K562 (cell line): Measurements from ENCODE around the gene PRF1. TPM values are rescaled to one million over a fixed set of nuclear protein-coding genes. Genes with fewer than 3 reads are reported as not detected.
A peak's percentile ranks its signal among the peaks of the same experiment; 100 is the strongest.

Experiments used
- CREB1 ChIP-seq, 2 experiments: sonication (generic) in 1 of 2; formaldehyde crosslinking in 1 of 2; IDR thresholded peaks; 2 replicates each; pipeline versions ENCODE4 v1.6.1 to v1.8.0; 2012 to 2022; ENCODE audit warnings: inconsistent platforms in 1 of 2, mild to moderate bottlenecking in 1 of 2, missing genetic modification reagents in 1 of 2, moderate library complexity in 1 of 2
- GABPA ChIP-seq: fragments of 200-800 bp; sonication (Bioruptor generic); conservative IDR thresholded peaks from 2 replicates; pipeline ENCODE4 v1.6.1; 2016; ENCODE audit warnings: low read depth, missing genetic modification characterization, missing compliant biosample characterization
- HNRNPL ChIP-seq: fragments of 200-400 bp; formaldehyde crosslinking; IDR thresholded peaks from 2 replicates; pipeline ENCODE4 v1.6.1; 2017; ENCODE audit warnings: low read depth, mild to moderate bottlenecking, low read length
- NFIX ChIP-seq: fragments of 250-450 bp; sonication (Bioruptor Pico); IDR thresholded peaks from 2 replicates; pipeline ENCODE4 v1.4.0; 2020; ENCODE audit warnings: low read depth, mild to moderate bottlenecking, moderate library complexity
- TBL1XR1 ChIP-seq, 2 experiments: IDR thresholded peaks; 2 replicates each; pipeline ENCODE4 v1.6.1; 2012; ENCODE audit warnings: improper control_type of control experiment in 2 of 2, low read length in 2 of 2, mild to moderate bottlenecking in 1 of 2
- TEAD4 ChIP-seq, 2 experiments: sonication (generic) in 1 of 2; formaldehyde crosslinking in 1 of 2; IDR thresholded peaks; 2 replicates each; pipeline versions ENCODE4 v1.6.1 to v1.8.0; 2012 to 2022; ENCODE audit warnings: borderline replicate concordance in 1 of 2, inconsistent platforms in 1 of 2, low read length in 1 of 2, mild to moderate bottlenecking in 1 of 2, missing genetic modification reagents in 1 of 2
- ZFP36 ChIP-seq: fragments of 150-350 bp; IDR thresholded peaks from 2 replicates; pipeline ENCODE4 v1.6.1; 2018; ENCODE audit warnings: low read length, low read depth; ENCODE audit not compliant: partially characterized antibody
- ZNF224 ChIP-seq: sonication (generic); formaldehyde crosslinking; IDR thresholded peaks from 2 replicates; pipeline ENCODE4 v1.8.0; 2022; ENCODE audit warnings: mild to moderate bottlenecking, missing genetic modification reagents
- ZNF507 ChIP-seq: conservative IDR thresholded peaks from 2 replicates; pipeline ENCODE4 v1.6.1; 2017; ENCODE audit warnings: missing genetic modification characterization, missing compliant biosample characterization
- polyA plus RNA-seq, 8 experiments: library from polyadenylated mRNA; depleted of rRNA in 4 of 8; stranded (reverse) in 5 of 8; unstranded in 3 of 8; fragments of >200 nt; fragmentation: Nextera tagmentation in 2 of 8; fragmentation: Illumina TruSeq in 1 of 8; extraction: Ambion mirVana in 2 of 8; extraction: Trizol in 1 of 8; gene quantifications; 2 replicates each; pipeline versions ENCODE4 v1.2.1 to v1.2.3, GENCODE V29; 2011 to 2014; ENCODE audit warnings: inconsistent platforms in 1 of 8, missing spikeins in 1 of 8
- total RNA-seq, 7 experiments: library from RNA; depleted of rRNA in 6 of 7; stranded (reverse); fragments of >200 nt in 6 of 7; fragmentation: Illumina TruSeq in 2 of 7; extraction: Trizol in 2 of 7; gene quantifications; 2 replicates each; pipeline versions ENCODE4 v1.2.1 to v1.2.3, GENCODE V29; 2011 to 2021; ENCODE audit warnings: low replicate concordance in 1 of 7
- TF ChIP-seq, protein P1 (sequence below), 2 experiments: fragments of 450-650 bp; IDR thresholded peaks; 2 replicates each; pipeline ENCODE4 v1.6.1; 2016; ENCODE audit warnings: mild to moderate bottlenecking in 2 of 2, borderline replicate concordance in 1 of 2, low read depth in 1 of 2, moderate library complexity in 1 of 2
- TF ChIP-seq, protein P2 (sequence below): sonication (generic); formaldehyde crosslinking; IDR thresholded peaks from 2 replicates; pipeline ENCODE4 v1.8.1; 2023; ENCODE audit warnings: mild to moderate bottlenecking, missing genetic modification reagents, moderate library complexity
- TF ChIP-seq, protein P3 (sequence below): fragments of 250-450 bp; sonication (Bioruptor Pico); IDR thresholded peaks from 2 replicates; pipeline ENCODE4 v1.8.0; 2022; ENCODE audit warnings: inconsistent platforms, mild to moderate bottlenecking, moderate library complexity, borderline replicate concordance
- TF ChIP-seq, protein P4 (sequence below): fragments of 450-650 bp; formaldehyde crosslinking; IDR thresholded peaks from 2 replicates; pipeline ENCODE4 v1.4.0; 2020; ENCODE audit warnings: mild to moderate bottlenecking

The PRF1 gene
- total and polyA plus RNA-seq, 9 of the 15 experiments (the other 6 are each of a cell fraction or from before 2014, with no cell fraction given) = 3.8 to 8.6 (median 6.3) TPM

DNA sequence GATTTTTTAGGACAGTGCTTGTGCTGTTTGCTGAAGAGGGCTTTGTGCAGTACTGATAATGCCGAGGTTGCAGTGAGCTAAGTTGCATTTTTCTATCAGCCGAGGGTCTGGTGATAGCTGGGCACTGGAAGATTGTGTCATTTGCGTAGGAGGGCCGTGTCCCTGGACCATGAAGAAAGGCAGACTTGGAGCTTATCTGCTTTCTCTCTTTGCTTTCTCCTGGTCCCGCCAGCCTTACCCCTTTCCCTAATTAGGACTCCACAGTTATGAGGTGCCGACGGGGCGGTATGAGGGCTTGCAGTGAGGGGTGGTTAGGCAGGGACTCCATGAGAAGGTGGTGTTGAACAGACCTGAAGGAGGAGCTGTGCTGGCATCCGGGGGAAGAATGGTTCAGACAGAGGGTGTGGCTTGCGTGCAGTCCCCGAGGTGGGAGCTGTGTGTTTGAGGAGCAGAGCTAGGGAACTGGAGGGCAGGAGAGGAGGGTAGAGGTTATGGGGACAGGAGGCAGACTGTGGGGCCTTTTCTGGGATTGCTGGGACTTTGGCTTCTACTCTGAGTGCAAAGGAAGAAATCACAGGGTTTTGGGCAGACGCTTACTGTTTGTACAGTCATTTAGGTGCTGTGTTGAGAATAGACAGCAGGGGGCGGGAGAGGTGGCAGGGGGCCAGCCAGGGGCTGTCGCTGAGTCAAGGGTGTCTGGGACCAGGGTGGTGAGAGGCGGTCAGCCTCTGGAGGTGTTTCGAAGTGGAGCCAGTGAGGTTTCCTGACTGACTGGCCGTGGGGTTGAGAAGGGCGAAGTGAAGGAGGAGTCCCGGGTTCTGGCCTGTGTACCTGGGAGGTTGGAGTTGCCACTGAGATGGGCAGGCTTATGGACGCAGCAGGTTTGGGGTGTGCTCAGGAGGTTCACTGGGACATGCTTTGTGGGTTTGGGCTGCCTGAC, 43.4 kb downstream of the PRF1 start (continued):
- TF ChIP-seq, protein P1, sequence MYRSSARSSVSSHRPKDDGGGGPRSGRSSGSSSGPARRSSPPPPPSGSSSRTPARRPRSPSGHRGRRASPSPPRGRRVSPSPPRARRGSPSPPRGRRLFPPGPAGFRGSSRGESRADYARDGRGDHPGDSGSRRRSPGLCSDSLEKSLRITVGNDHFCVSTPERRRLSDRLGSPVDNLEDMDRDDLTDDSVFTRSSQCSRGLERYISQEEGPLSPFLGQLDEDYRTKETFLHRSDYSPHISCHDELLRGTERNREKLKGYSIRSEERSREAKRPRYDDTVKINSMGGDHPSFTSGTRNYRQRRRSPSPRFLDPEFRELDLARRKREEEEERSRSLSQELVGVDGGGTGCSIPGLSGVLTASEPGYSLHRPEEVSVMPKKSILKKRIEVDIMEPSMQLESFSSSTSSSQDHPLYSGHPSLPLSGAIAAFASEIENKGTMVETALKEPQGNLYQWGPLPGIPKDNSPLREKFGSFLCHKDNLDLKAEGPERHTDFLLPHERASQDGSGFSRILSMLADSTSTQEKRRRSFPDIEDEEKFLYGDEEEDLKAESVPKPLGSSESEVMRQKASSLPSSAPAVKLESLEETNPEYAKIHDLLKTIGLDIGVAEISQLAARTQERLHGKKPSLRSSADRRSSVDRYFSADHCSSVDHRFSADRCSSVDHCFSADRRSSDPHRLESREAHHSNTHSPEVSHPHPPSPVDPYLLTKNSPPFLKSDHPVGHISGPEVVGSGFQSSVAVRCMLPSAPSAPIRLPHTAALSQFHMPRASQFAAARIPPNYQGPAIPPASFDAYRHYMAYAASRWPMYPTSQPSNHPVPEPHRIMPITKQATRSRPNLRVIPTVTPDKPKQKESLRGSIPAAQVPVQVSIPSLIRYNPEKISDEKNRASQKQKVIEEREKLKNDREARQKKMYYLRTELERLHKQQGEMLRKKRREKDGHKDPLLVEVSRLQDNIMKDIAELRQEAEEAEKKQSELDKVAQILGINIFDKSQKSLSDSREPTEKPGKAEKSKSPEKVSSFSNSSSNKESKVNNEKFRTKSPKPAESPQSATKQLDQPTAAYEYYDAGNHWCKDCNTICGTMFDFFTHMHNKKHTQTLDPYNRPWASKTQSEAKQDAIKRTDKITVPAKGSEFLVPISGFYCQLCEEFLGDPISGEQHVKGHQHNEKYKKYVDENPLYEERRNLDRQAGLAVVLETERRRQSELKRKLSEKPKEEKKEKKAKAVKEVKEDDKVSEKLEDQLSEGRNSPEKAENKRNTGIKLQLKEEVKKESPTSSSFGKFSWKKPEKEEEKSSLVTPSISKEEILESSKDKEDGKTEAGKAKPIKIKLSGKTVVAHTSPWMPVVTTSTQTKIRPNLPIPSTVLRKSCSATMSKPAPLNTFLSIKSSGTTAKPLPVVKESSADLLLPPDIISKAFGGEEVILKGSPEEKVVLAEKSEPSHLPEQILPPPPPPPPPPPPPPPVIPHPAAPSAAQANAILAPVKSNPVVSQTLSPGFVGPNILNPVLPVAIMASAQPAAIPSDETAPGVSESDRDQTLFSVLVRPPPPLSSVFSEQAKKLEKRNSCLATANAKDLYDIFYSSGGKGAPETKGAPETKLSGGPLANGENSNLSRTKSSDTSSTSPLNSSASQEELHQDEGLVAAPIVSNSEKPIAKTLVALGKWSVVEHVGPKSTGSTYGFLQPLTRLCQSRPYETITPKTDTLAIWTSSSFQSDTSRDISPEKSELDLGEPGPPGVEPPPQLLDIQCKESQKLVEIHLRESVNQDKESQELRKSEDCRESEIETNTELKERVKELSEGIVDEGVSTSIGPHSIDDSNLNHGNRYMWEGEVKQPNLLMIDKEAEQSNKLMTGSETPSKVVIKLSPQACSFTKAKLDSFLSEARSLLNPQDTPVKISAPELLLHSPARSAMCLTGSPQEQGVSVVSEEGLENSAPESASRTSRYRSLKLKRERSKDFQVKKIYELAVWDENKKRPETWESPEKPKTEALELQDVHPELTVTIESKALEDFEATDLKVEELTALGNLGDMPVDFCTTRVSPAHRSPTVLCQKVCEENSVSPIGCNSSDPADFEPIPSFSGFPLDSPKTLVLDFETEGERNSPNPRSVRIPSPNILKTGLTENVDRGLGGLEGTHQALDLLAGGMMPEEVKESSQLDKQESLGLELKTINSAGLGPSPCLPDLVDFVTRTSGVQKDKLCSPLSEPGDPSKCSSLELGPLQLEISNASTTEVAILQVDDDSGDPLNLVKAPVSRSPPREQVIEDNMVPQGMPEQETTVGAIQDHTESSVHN (IDR thresholded peaks at IDR 0.05; ENCODE audit: borderline replicate concordance in 1 of 2, low read depth in 1 of 2) = no peak
- peak; percentile 94 for TF ChIP-seq TEAD4 (IDR thresholded peaks at IDR 0.05; ENCODE audit: low read length)
- no peak for TF ChIP-seq TEAD4 (CRISPR knock-in tag; IDR thresholded peaks at IDR 0.05; ENCODE audit: borderline replicate concordance)
- TF ChIP-seq ZNF224 (CRISPR knock-in tag) = no peak
- peak; percentile 48; the same call in 1 of the 2 replicates for TF ChIP-seq GABPA (tag)
- no peak for TF ChIP-seq ZNF507 (tag)
- TF ChIP-seq, protein P2, sequence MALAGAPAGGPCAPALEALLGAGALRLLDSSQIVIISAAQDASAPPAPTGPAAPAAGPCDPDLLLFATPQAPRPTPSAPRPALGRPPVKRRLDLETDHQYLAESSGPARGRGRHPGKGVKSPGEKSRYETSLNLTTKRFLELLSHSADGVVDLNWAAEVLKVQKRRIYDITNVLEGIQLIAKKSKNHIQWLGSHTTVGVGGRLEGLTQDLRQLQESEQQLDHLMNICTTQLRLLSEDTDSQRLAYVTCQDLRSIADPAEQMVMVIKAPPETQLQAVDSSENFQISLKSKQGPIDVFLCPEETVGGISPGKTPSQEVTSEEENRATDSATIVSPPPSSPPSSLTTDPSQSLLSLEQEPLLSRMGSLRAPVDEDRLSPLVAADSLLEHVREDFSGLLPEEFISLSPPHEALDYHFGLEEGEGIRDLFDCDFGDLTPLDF (CRISPR knock-in tag) = no peak
- no peak for TF ChIP-seq HNRNPL
- TF ChIP-seq ZFP36 = peak; percentile 10
- peak; percentile 79 to 92; a peak in 3 of 4 replicates for TF ChIP-seq TBL1XR1 (IDR thresholded peaks at IDR 0.05; ENCODE audit: low read length in 2 of 2)
- peak; percentile 80 for TF ChIP-seq CREB1 (IDR thresholded peaks at IDR 0.05)
- 0 out of 2 replicates have a peak, but pooled peaks have one; percentile 49 for TF ChIP-seq CREB1 (CRISPR knock-in tag; IDR thresholded peaks at IDR 0.05)
- TF ChIP-seq, protein P3, sequence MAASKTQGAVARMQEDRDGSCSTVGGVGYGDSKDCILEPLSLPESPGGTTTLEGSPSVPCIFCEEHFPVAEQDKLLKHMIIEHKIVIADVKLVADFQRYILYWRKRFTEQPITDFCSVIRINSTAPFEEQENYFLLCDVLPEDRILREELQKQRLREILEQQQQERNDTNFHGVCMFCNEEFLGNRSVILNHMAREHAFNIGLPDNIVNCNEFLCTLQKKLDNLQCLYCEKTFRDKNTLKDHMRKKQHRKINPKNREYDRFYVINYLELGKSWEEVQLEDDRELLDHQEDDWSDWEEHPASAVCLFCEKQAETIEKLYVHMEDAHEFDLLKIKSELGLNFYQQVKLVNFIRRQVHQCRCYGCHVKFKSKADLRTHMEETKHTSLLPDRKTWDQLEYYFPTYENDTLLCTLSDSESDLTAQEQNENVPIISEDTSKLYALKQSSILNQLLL (CRISPR knock-in tag) = no peak
- peak; percentile 64 for TF ChIP-seq NFIX (CRISPR knock-in tag)
- TF ChIP-seq, protein P4, sequence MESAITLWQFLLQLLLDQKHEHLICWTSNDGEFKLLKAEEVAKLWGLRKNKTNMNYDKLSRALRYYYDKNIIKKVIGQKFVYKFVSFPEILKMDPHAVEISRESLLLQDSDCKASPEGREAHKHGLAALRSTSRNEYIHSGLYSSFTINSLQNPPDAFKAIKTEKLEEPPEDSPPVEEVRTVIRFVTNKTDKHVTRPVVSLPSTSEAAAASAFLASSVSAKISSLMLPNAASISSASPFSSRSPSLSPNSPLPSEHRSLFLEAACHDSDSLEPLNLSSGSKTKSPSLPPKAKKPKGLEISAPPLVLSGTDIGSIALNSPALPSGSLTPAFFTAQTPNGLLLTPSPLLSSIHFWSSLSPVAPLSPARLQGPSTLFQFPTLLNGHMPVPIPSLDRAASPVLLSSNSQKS = no peak
